GM23248 (cell line): Measurements from ENCODE around the gene ROM1.
"Not testable (repeated sequence)": the region's sequence is repeated elsewhere in the genome, so short reads cannot be mapped to it uniquely, and the experiment has no call there.

Source experiments
- EZH2 ChIP-seq: fragments of 200-600 bp; sonication (generic); IDR thresholded peaks from 2 replicates; pipeline ENCODE4 v1.6.1; 2018; ENCODE audit warnings: antibody characterized with exemption, mild to moderate bottlenecking; ENCODE audit not compliant: insufficient read depth, poor library complexity, severe bottlenecking
- EZH2phosphoT487 ChIP-seq: fragments of 200-600 bp; sonication (generic); IDR thresholded peaks from 2 replicates; pipeline ENCODE4 v1.6.1; 2018; ENCODE audit warnings: antibody characterized with exemption, moderate library complexity, mild to moderate bottlenecking, low read depth; ENCODE audit not compliant: insufficient read depth

DNA sequence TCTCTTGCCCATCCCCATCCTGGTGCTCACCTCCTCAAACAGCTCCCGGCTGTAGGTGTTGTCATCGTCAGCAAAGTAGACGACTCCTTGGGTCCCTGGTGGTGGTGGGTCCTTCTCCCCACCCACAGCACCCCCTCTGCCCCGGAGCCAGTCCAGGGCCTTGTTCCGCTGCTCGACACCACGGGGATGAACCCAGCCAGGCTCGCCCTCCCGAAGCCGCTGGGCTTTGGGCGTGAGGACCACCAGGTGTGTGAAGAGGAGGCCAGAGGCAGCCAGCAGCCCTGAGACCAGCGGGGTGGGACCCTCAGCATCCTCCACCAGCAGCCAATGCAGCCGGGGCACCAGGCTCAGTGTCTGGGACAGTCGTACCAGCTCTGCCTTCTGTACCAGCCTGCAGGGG, 3.9 kb downstream of the ROM1 start:
- not testable (repeated sequence) for TF ChIP-seq EZH2, EZH2phosphoT487
